ENCODE results near the gene DUSP22.

DNA sequence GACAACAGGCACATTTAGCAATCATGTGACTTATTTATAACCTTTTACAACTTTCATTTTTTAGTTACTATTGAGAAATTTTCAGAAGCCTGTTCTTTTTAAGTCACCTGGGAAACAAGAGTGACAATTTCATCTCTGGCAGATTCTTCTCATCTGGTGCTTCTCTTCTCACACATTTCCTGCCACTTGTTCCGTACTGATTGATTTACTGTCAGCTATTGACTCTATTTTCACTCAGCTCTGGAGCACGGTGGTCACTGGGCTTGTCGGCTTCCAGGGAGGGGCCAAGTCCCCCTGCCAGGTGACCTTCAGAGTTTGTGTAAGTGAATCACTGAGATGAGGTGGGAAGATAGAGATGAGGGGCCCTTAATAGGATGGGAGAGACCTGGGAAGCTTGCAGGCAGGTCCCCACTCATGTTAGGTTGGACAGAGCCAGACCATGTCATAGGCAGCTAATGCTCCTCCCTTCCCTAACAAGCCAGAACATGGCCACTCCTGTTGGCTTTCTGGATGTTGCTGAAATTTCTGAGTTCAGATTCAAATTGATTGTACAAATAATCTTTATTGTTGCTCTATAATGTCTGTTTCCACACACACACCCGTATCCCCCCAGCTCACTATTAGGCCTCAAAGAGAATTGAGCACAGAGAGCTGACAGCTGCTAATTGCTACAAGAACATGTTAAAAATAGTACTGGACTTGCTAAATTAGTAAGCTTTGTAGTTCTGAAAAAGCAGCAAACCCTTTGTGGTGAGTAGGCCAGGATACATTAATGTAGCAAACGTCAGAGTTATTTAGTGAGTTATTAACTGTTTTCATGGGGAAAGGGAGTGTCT, 13.3 kb downstream of the DUSP22 start:
- TF ChIP-seq EZH2phosphoT487 (IDR thresholded peaks at IDR 0.05; ENCODE audit: borderline replicate concordance, low read length) = no peak
- TF ChIP-seq, protein P1, sequence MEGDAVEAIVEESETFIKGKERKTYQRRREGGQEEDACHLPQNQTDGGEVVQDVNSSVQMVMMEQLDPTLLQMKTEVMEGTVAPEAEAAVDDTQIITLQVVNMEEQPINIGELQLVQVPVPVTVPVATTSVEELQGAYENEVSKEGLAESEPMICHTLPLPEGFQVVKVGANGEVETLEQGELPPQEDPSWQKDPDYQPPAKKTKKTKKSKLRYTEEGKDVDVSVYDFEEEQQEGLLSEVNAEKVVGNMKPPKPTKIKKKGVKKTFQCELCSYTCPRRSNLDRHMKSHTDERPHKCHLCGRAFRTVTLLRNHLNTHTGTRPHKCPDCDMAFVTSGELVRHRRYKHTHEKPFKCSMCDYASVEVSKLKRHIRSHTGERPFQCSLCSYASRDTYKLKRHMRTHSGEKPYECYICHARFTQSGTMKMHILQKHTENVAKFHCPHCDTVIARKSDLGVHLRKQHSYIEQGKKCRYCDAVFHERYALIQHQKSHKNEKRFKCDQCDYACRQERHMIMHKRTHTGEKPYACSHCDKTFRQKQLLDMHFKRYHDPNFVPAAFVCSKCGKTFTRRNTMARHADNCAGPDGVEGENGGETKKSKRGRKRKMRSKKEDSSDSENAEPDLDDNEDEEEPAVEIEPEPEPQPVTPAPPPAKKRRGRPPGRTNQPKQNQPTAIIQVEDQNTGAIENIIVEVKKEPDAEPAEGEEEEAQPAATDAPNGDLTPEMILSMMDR (IDR thresholded peaks at IDR 0.05; ENCODE audit: low read depth, low read length, poor library complexity, severe bottlenecking) = no peak
